HT-29 (cell line): Measurements from ENCODE around the gene MTOR. TPM values are rescaled to one million over a fixed set of nuclear protein-coding genes. Genes with fewer than 3 reads are reported as not detected.
"Not testable (repeated sequence)": the region's sequence is repeated elsewhere in the genome, so short reads cannot be mapped to it uniquely, and the experiment has no call there.

Source experiments
- DNase-seq: peaks from one replicate; pipeline ENCODE4 v3.0.0-alpha.2; 2015; ENCODE audit warnings: low spot score
- total RNA-seq: library from RNA; depleted of rRNA; stranded (reverse); fragments of >200 nt; shearing (Covaris generic); gene quantifications from 2 replicates; pipeline ENCODE4 v1.2.3, GENCODE V29; 2014; rRNA removed

The MTOR gene
- total RNA-seq = 38.0 and 42.5 TPM in 2 replicates

DNA sequence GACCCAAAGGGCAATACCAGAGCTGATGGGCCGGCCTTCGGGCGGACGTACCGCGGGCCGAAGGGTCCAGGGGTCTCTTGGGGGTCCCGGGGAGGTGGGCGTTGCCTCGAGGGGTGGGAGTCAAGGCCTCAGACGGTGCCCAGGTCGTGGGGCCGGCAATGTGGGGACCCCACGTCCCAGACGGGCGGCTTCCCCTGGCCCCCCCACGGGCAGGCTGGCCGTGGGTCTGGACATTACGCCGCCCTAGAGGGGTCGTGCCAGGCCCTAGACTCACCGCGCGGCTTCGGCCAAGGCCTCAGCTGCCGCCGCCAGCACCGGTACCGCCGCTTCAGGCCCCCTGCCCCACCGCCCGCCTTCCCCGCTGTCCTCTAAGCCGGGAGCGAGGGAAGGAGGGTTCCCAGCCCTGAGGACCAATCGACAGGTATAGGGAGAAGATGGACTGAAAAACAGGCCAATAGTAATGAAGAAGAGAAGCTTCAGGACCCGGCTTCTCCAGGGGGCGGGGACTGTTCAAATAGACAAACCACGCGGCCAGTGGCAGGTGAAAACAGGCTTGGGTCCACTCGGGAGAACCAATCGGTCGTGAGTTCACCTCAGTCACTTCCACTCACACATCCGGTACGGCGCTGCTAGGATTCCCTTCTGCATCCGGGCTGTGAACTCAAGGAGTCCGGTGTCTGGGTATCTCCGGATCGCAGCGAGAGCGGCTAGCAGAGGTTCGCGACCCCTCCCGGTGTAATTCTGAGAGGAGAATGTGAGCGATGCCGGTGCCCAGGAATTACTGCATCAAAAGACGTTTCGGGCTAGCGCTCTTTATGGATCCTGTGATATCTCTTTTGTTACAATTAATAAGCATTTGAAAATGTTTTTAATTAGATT lies at the start of gene MTOR:
MTOR (minus strand) TSS at position 381 of the 879 bp plus-strand sequence. CDS start 3,142 bp downstream, outside the sequence.
- peak; percentile 99 for DNase-seq

DNA sequence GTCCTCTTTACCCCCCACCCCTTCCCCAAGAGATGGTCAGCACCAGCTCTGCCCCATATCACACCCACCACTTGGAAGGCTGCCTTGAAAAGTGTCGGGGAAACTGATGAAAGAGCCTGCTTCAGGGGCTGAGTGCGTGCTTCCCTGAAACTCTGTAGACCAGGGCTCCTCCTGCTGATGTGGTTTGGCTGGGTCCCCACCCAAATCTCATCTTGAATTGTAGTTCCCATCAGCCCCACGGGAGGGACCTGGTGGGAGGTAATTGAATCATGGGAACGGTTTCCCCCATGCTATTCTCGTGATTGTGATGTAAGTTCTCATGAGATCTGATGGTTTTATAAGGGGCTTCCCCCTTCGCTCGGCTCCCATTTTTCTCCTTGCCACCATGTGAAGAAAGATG lies 47.0 kb upstream of the MTOR start:
- no peak for DNase-seq

DNA sequence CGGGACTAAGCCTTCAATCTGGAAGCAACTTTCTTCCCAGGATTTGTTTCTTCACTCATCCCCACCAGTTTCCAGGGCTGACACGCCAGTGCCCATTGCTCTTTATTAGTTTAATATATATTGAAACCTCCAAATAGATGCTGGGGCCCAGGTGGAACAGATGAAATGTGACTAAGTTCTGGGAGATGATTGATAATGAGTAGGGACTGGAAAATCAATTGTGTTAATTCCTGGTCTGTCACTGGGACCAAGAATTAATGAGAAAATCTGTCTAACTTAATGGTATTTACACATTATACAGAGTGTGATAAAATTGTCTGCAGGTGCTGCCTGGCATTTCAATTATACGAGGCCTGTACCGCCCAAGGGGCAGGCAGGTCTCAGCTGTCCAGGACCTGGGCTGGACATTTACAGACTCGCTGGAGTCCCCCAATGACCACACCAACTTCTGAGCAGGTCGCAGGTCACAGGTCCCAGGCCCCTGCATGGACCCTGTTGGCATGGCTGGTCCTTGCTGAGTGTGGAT lies 46.4 kb upstream of the MTOR start:
- no peak for DNase-seq

DNA sequence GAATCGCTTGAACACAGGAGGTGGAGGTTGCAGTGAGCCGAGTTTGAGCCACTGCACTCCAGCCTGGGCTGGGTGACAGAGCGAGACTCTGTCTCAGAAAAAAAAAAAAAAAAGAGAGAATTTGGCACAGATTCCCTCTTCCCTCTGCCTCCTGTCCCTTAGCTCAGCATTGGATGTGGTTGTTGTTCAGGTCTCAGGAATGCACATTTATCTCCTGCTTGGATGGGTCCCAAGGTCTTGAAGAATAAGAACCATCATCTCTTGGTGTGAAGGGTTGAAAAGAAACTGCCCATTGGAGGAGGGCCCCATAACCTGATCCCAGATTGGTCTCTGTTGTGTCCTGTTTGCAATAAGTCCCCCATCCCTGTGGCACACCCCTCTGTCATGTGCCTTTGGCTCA lies 45.5 kb upstream of the MTOR start:
- DNase-seq = no peak

DNA sequence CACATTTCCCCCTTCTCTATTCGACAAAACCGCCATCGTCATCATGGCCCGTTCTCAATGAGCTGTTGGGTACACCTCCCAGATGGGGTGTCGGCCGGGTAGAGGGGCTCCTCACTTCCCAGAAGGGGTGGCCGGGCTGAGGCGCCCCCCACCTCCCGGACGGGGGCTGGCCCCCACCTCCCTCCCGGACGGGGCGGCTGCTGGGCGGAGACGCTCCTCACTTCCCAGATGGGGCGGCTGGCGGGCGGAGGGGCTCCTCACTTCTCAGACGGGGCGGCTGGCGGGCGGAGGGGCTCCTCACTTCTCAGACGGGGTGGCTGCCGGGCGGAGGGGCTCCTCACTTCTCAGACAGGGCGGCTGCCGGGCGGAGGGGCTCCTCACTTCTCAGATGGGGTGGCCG lies 43.2 kb upstream of the MTOR start:
- DNase-seq = not testable (repeated sequence)

DNA sequence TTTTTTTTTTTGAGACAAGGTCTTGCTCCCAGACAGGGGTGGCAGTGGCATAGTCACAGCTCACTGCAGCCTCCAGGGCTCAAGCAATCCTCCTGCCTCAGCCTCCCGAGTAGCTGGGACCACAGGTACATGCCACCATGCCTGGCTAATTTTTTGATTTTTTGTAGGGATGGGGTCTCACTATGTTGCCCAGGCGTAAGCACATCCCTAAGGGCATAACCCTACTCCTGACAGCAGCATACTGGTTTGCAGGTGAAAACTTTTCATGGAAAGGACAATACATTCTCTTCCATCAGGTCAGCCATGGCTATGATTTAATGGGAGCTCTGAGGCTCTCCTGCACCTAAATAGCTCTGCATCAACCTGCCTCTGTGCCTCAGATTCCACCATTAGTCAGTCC lies 40.0 kb upstream of the MTOR start:
- no peak for DNase-seq

DNA sequence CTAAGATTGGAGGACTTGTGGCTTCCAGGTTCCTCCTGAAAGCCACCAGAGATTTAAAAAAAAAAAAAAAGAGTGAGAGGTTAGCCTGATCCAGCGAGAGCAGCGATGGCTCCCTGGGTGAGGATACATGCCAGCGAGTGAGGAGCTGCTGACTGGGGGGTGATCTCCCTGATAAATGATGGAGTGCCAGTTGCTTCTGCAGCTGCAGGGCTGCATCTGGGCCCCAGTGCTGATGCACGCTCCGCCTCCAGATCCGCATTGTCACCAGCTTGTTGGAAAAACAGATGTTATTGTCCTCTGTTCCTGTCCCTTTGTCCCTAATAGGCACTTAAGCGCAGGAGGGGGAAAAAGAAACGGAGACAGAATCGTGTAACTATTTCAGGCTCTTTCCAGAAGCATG lies 39.2 kb upstream of the MTOR start:
- no peak for DNase-seq

DNA sequence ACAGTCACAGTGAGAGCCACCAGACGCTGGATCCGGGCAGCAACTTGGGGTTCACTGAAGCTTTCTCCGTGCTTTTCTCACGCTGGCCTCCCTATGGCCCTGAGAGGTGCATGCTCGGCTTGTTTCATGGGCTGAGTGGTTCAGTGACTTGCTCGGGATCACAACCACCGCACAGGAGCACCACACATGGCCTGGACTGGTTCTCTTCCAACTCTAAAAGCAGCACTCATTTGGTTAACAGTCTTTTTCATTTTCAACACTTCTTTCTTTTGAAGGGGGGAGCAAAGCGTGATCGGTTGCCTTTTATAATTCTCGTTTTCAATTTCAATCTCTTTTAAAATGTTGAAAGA lies 36.8 kb upstream of the MTOR start:
- no peak for DNase-seq

DNA sequence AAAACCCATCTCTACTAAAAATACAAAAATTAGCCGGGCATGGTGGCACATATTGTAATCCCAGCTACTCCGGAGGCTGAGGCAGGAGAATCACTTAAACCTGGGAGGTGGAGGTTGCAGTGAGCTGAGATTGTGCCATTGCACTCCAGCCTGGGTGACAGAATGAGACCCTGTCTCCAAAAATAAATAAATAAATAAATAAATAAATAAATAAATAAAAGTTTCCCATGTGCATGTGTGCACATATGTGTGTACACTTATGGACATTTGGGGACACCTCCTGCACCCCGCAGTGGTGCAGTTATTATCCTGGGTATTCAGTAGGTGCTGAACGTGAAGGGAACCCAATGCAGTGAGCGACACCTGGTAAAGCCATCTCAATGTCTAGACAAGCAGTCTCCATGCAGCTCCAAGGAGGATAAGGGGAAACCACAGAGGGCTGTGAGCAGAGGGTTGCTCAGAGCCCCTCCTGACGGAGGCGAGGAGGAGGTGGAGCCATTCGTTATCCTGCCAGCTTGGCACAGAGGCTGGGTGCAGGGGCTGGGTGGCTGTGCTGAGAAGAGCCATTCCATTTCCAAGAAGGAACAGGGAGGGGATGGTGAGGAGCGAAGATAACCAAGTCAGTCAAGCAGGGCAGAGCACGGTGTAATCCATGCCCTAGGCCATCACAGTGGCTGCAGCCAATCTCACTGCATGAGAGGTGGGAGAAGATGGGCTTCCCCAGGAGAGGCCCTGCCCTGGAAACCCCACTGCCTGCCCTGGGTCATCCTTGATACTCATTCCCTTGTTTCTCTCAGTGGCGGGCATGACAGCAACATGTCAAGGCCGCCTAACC lies 36.3 kb upstream of the MTOR start:
- DNase-seq = no peak

DNA sequence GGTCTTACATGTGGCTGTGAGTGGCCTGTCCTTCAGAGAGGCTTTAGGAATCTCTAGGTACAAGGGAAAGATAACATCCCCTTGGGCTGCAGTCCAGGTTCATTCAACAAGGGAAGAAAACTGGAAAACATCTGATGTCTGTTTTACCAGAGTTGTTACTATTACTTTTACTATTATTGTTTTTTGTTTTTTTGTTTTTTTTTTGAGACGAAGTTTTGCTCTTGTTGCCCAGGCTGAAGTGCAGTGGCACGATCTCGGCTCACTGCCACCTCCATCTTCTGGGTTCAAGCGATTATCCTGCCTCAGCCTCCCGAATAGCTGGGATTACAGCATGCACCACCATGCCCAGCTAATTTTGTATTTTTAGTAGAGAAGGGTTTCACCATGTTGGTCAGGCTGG lies 35.4 kb upstream of the MTOR start:
- DNase-seq = not testable (repeated sequence)

DNA sequence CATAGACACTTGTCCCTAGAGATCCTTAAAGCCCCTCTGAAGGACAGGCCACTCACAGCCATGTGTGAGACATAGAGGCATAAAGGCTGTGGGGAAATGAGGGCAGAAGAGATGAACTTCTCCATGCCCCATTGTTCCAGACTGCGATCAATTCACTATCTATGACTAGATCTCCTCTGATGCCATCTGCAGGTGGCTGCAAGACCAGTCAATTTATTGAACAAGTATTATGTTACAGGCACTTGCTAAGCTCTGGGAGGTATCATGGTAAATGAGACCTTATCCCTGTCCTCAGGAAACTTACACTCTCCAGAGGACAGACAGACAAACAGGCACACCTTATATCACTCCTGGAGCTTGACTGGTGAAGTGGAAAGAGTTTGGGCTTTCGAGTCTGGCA lies 33.6 kb upstream of the MTOR start:
- DNase-seq = no peak

DNA sequence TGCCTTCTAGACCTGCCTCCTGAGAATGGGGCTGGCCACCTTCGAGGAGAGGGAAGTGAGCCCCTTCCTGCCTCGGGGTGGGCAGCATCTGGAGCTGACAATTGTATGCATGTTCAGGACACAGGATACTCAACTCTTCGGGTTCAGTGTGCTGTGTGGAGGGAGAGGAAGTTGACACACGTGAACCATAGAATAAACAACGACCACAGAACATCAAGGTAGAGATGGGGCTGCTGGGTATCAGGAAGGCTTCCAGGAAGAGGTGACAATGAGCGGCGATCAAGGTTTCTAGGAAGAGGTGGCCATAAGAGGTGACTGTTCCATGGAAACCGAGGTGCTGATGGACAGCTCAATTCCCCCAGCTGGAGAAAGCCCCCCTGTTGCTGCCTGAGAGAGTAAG lies 32.6 kb upstream of the MTOR start:
- no peak for DNase-seq

DNA sequence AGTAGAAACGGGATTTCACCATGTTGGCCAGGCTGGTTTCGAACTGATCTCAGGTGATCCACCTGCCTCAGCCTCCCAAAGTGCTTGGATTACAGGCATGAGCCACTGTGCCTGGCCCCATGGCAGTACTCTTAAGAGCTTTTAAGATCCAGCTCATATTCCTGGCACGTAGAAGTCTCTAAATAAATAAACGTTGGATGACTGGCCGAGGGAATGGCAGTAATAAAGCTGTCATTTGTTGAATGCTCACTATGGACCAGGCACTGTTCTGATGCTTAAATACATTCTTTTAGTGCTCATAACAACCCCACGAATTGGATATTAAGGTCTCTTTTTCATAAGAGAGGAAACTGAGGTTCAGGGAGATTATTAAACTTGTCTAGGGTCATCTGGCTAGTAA lies 31.5 kb upstream of the MTOR start:
- no peak for DNase-seq

DNA sequence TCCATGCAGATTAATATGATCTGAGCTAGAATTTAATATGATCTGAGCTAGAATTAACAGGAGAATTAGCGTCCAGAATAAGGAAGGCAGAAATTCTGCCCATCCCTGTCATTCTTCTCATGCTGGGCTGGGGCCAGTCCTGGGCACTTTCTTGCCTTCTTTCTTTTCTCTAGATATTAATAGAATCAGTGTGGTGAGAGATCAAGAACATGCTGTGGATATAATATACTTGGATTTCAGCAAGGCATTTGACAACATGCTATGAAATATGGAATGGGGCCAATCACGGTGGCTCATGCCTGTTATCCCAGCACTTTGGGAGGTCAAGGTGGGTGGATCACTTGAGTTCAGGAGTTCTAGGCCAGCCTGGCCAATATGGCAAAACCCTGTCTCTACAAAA lies 28.7 kb upstream of the MTOR start:
- DNase-seq = no peak

DNA sequence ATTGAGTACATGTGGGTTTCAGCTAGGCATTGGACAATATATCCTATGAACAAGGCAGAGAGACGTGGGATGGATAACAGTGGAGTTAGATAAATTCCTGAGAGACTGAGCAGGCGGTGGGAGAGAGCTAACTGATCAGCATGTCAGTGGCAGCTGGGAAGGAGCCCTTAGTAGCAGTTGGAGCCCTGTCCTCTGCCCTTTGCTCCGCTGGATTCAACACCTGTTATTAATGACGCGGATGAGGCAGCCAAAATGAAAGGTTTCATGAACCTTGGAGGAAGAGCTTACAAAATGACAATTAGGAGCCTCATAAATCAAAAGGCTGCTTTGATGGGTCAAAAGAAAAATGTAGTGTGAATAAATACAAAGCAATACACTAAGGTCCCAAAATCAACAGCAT lies 26.7 kb upstream of the MTOR start:
- DNase-seq = no peak

DNA sequence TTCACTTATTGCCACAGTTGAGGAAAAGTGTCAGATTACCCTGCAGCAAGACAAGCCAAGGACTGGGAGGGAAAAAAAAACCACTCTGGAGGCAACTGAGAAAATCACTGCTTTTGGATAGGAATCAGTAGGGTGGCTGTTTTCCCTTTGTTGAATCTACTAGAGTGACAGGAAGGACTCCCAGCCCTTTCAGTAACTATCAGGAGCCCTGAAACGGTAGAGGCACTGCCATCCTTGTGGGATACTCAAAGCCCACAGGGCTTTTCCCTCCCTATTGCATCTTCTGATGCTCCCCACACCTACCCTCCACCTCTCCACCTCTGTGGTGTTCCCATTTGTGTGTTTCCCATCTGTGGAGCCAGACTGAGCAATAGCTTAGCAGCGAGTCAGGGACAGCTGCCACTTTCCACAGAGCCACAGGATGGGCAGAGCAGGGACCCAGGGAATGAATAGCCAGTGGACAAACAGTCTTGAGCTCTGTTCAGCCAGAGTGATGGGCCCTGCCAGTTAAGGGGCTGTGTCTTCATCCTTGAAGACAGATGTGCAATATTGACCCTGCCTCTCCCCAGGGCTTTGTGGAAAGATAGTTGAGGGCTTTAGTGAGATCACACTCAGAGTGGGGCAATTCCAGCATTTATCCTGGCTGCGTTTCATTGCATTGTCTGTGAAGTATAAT lies 24.5 kb upstream of the MTOR start:
- DNase-seq = no peak

DNA sequence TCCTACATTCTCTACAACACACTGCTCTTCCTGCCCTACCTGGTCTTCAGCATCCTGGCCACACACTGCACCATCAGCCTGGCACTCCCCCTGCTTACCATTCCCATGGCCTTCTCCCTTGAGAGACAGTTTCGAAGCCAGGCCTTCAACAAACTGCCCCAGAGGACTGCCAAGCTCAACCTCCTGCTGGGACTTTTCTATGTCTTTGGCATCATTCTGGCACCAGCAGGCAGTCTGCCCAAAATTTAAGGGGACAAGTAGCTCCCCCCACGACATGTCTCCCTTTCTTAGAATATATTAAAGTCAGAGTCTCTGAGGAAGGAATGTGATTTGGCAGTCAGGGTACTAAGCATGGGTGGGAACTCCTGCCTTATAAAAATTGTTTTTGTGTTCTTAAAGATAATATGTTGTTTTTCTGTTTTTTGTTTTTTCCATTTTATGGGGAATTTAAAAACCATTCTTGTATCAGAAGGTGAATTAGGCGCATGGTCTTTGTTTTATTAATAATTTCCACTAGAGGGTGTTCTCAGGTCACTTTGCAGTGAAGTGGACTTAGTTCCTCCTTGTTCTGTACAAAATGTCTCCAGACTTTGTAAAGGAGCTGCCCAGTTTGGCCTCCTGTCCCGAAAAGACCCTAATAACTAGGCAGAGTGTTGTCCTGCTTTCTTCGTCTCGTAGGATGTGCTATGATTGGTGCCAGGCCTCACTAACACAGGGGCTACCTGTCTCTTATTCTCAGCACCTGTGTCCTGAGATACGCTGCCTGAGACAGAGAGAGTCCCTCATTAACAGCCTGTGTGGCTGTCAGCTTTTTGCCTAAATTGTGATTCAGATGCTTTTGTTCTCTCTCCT lies 23.8 kb upstream of the MTOR start:
- peak; percentile 9 for DNase-seq

DNA sequence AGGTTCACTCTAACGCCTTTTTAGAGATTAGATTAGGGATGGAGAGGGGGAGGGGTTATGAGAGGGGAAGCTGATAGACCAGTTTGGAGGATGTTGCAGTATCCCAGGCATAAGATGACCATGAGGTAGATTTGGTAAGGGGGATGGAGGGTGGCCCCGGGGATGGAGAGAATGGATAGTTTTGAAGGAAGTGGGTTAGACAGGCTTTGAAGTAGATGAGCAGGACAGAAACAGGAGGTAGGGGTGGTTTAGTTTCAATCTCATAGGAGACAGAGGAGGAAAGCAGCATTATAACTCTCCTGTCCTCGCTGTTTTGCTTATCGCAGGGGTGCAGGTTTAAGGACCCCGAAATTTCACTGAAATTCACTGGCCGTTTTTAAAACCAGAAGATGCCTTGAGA lies 22.4 kb upstream of the MTOR start:
- no peak for DNase-seq

DNA sequence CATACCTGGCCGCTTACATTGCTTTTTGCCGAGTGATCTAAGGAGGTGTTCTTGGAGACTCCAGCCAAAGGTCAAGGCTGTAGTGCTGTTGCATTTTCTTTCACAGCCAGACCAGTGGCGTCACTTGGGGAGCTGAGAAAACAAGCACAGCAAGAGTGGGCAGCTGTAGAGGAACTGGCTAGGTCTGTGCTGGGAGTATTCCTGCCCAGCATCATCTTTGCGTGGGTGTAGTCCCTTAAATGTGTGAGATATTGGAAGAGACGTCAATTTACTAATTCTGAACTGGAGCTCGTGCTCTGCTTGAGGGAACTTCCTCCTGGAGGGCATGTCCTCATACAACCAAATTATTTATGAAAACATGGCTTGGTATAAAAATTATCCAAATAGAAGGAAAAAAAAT lies 20.8 kb upstream of the MTOR start:
- DNase-seq = no peak

DNA sequence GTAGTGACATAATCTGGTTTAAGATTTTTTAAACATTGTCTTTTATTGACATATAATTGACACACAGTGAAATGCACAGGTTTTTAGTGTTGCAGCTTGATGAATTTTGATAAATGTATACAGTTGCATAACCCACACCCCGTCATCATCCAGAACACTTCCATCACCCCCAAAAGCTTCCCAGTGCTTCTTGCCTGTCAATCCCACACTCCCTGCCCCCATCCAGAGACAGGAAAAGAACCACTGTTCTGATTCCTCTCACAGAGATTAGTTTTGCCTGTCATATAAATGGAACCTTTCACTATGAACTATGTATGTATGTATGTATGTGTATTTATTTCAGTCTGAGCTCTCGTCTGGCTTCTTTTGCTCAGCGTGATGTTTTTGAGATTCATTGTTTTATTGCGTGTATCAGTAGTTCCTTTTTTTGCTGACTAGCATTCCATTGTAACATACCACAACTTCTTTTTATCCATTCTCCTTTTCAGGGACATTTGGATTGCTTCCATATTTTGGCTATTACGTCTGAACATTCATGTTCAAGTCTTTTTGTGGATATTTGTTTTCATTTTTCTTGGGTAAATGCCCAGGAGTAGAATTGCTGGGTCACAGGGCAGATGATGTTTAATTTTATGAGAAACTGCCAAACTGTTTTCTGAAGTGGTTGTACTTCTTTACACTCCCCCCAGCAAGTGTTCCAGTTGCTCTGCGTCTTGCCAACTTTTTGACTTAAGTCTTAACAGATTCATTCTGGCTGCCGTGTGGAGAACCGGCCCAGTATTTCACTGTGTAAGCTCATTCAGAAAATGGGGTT lies 19.4 kb upstream of the MTOR start:
- DNase-seq = no peak
